K562 (cell line): ENCODE measurements around the gene TCFL5.

Experiments
- HEY1 ChIP-seq: fragments of 250-450 bp; sonication (Bioruptor Pico); IDR thresholded peaks from 2 replicates; pipeline ENCODE4 v1.5.0; 2020; ENCODE audit warnings: mild to moderate bottlenecking, moderate library complexity, borderline replicate concordance
- KLF6 ChIP-seq: fragments of 250-450 bp; sonication (Bioruptor Pico); IDR thresholded peaks from 2 replicates; pipeline ENCODE4 v1.4.0; 2020; ENCODE audit warnings: mild to moderate bottlenecking, moderate library complexity, borderline replicate concordance
- SNRNP70 ChIP-seq: fragments of 200-400 bp; formaldehyde crosslinking; optimal IDR thresholded peaks from 2 replicates; pipeline ENCODE3; 2017; ENCODE audit warnings: low read depth, low read length
- YBX1 ChIP-seq: fragments of 450-650 bp; IDR thresholded peaks from 2 replicates; pipeline ENCODE4 v1.7.1; 2016; ENCODE audit warnings: mild to moderate bottlenecking
- ZNF354B ChIP-seq: fragments of 250-450 bp; sonication (Bioruptor Pico); IDR thresholded peaks from 2 replicates; pipeline ENCODE4 v1.4.0; 2020
- ZNF766 ChIP-seq: fragments of 200-800 bp; sonication (Bioruptor generic); conservative IDR thresholded peaks from 2 replicates; pipeline ENCODE4 v1.6.1; 2016; ENCODE audit warnings: missing genetic modification characterization, missing compliant biosample characterization

GRCh38 chr20:62796699-62797491, 64.7 kb downstream of the TCFL5 start:
- TF ChIP-seq SNRNP70 (no peak), ZNF354B (CRISPR knock-in tag) (no peak), YBX1 (no peak), ZNF766 (CRISPR knock-in tag) (no peak), KLF6 (CRISPR knock-in tag) (no peak), HEY1 (CRISPR knock-in tag) (no peak)
